Measurements from ENCODE around the gene DCDC1. TPM values are rescaled to one million over a fixed set of nuclear protein-coding genes. Genes with fewer than 3 reads are reported as not detected.

Gene DCDC1
- polyA plus RNA-seq, 2 of the 4 experiments (the other 2 are of a cell fraction) = 2.8 to 9.5 TPM

DNA sequence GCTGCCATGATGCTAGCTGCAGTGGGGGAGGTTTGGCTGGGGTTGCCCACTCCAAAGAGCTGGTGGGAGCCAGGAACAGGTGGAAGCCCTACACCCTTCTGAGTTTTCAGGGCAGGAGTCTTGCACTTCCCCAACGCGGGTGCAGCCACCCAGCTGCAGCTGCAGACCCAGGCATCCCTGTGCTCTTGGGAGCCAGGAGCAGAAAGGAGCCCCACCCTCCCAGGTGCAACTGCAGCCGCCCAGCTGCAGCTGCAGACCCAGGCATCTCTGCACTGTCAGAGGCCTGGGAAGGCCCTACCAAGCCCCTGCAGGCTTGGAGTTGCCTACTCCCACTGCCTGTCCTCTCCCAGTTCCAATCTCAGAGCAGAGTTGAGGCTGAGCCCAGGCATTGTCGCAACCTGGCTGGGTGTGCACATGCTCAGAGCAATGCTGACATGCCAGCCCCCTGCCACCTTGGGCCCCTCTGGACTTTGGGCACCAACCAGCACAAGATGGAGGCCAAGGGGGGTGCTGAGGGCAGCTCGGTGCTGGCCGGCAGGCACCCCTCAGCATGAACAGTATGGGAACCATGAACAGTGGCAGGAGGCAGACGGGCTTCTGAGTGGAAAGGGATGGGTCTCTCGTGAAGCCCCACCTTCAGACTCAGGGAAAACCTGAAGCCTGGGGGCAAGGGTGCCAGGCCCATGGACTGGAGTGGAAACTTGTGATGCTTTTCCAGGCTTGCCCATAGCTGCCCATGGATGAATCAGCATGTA, 195.4 kb downstream of the DCDC1 start (continued):
- TF ChIP-seq, protein P1, sequence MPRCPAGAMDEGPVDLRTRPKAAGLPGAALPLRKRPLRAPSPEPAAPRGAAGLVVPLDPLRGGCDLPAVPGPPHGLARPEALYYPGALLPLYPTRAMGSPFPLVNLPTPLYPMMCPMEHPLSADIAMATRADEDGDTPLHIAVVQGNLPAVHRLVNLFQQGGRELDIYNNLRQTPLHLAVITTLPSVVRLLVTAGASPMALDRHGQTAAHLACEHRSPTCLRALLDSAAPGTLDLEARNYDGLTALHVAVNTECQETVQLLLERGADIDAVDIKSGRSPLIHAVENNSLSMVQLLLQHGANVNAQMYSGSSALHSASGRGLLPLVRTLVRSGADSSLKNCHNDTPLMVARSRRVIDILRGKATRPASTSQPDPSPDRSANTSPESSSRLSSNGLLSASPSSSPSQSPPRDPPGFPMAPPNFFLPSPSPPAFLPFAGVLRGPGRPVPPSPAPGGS (IDR thresholded peaks at IDR 0.05) = no peak
- TF ChIP-seq, protein P2, sequence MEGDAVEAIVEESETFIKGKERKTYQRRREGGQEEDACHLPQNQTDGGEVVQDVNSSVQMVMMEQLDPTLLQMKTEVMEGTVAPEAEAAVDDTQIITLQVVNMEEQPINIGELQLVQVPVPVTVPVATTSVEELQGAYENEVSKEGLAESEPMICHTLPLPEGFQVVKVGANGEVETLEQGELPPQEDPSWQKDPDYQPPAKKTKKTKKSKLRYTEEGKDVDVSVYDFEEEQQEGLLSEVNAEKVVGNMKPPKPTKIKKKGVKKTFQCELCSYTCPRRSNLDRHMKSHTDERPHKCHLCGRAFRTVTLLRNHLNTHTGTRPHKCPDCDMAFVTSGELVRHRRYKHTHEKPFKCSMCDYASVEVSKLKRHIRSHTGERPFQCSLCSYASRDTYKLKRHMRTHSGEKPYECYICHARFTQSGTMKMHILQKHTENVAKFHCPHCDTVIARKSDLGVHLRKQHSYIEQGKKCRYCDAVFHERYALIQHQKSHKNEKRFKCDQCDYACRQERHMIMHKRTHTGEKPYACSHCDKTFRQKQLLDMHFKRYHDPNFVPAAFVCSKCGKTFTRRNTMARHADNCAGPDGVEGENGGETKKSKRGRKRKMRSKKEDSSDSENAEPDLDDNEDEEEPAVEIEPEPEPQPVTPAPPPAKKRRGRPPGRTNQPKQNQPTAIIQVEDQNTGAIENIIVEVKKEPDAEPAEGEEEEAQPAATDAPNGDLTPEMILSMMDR (IDR thresholded peaks at IDR 0.05) = no peak

DNA sequence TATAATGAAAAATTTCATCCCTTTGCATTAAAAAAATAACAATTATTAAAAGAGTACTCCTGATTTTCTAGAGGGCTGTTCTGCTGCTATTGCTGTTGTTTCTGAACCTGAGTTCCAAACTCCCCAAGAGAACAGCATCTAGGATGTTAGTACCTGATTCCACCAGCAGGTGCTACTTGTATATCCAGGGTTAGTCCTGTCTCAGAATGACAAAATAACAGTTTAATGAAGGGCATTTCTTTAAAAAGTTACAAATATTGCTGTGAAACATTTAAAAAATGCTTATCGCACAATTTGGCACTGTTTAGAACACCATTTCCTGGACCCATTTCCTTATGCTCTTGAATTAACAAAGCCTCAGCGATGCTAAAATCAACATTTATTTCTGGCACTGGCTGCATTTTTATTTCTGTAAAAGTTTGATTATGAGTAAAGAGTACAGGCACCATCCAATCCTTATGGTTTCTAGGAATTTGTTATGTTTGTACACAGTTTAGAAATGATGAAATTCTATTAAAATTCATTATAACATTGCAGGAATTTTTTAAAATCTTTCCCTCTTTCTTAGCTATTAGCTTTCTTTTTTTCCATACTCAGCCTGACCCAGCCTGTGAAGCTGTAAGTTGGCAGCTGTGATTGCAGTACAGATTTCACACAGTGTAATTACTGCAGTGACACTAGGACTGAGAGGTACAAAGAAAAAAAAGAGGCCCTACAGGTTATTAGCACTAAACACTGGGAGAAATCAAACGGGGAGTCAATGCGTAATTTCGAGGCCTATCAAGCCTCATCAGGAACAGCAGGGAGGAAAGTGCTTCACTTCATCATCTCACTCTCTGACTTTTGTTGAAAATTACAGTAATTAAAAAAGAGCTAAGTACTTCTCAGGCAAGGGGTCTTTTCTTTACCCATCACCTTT, 208.8 kb downstream of the DCDC1 start:
- Histone ChIP-seq H3K4me1 (no peaks in the 10 kb centered on the region), H3K27ac (no peak overlapping the region), H3K9me3 (no peaks in the 10 kb centered on the region), H3K4me3 (no peak overlapping the region), H3K4me2 (no peak overlapping the region)
- WGBS (ENCODE audit: missing lambda C conversion rate) = 75% methylated on average over 5 of the region's 5 CpGs
- TF ChIP-seq SMC3 (IDR thresholded peaks at IDR 0.05) = no peak
- TF ChIP-seq RAD21 (conservative IDR thresholded peaks at IDR 0.05 in 1 of 2, IDR thresholded peaks at IDR 0.05 in 1 of 2) = no peak
- TF ChIP-seq ZC3H11A (IDR thresholded peaks at IDR 0.05) = no peak
- no peak for TF ChIP-seq EHF (CRISPR knock-in tag; IDR thresholded peaks at IDR 0.05)
- no peak for TF ChIP-seq EHMT2 (IDR thresholded peaks at IDR 0.05; ENCODE audit: low read depth)
- TF ChIP-seq ZSCAN20 (CRISPR knock-in tag; IDR thresholded peaks at IDR 0.05) = no peak
- no peak for TF ChIP-seq NR3C1 (IDR thresholded peaks at IDR 0.05)
- TF ChIP-seq FOXS1 (CRISPR knock-in tag; IDR thresholded peaks at IDR 0.05) = no peak
- TF ChIP-seq ZNF302 (CRISPR knock-in tag; IDR thresholded peaks at IDR 0.05) = no peak
- TF ChIP-seq POLR2A (IDR thresholded peaks at IDR 0.05; ENCODE audit: low read length) = no peak
- no peak for TF ChIP-seq SREBF2 (IDR thresholded peaks at IDR 0.05)
- ChIA-PET CTCF (interaction anchor here (0.9 kb wide), 1 partner anchor 16 kb away, joined by 3 read pairs; no protein-coding TSS in a partner anchor), POLR2A (no interaction called here)
- FAIRE-seq (no peak), ATAC-seq (peak in 1 of 2 experiments; percentile 67; a peak in 3 of 6 replicates), DNase-seq (ENCODE audit: low read depth in 1 of 2, low spot score in 1 of 2) (peak in 1 of 2 experiments; percentile 25)

DNA sequence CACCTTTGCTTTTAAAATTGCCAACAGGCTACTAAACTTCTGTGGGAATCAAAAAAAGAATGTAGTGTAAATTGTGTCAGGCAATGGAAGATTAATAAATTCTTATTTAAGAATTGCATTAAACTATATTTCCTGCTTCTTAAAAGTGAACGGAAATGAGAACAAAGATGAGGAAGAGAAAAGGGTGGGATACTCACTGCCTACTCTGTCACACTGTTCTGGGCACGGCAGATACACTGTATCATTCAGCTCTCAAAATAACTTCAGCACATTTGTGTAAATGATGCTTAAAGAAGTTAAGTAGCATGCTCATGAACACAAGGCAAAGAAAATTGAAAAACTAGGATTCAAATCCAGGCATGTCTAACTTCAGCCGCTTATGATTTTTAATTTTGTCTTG, 218.7 kb downstream of the DCDC1 start:
- Histone ChIP-seq H3K4me1 (no peaks in the 10 kb centered on the region), H3K4me3 (no peak overlapping the region), H3K4me2 (no peak overlapping the region), H3K27ac (no peak overlapping the region), H3K9me3 (no peaks in the 10 kb centered on the region; the same call in 2 of the 3 replicates)
- no peak for DNase-seq (ENCODE audit: low read depth in 1 of 2, low spot score in 1 of 2)
- no peak for ATAC-seq
- WGBS (ENCODE audit: missing lambda C conversion rate) = 51% methylated on average over 3 of the region's 3 CpGs
- TF ChIP-seq HEYL (CRISPR knock-in tag; IDR thresholded peaks at IDR 0.05) (no peak), CBX8 (IDR thresholded peaks at IDR 0.05) (no peak), EHMT2 (IDR thresholded peaks at IDR 0.05; ENCODE audit: low read depth) (no peak), CEBPB (IDR thresholded peaks at IDR 0.05) (no peak), KDM1A (IDR thresholded peaks at IDR 0.05; ENCODE audit: low read depth) (no peak), RNF2 (IDR thresholded peaks at IDR 0.05; ENCODE audit: borderline replicate concordance, low read depth) (no peak), BHLHE40 (IDR thresholded peaks at IDR 0.05; ENCODE audit: low read depth, low read length) (no peak), POLR2A (IDR thresholded peaks at IDR 0.05; ENCODE audit: low read length) (no peak), ZSCAN20 (CRISPR knock-in tag; IDR thresholded peaks at IDR 0.05) (no peak), KDM5A (IDR thresholded peaks at IDR 0.05) (no peak), NR3C1 (IDR thresholded peaks at IDR 0.05) (no peak), NFE2L2 (conservative IDR thresholded peaks at IDR 0.05; ENCODE audit: low read length) (no peak), FOSB (CRISPR knock-in tag; IDR thresholded peaks at IDR 0.05) (no peak), TFCP2L1 (CRISPR knock-in tag; IDR thresholded peaks at IDR 0.05) (no peak)
- TF ChIP-seq, protein P1 (IDR thresholded peaks at IDR 0.05) = no peak
- TF ChIP-seq, protein P3, sequence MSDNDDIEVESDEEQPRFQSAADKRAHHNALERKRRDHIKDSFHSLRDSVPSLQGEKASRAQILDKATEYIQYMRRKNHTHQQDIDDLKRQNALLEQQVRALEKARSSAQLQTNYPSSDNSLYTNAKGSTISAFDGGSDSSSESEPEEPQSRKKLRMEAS (IDR thresholded peaks at IDR 0.05) = no peak
- TF ChIP-seq, protein P2 (IDR thresholded peaks at IDR 0.05) = no peak
- CTCF ChIA-PET = no interaction called here
- no peak for FAIRE-seq
- POLR2A ChIA-PET = no interaction called here

Measured in A549 (cell line).